ENCODE data around the gene CTNNA3. TPM values are rescaled to one million over a fixed set of nuclear protein-coding genes. Genes with fewer than 3 reads are reported as not detected.
"Not testable (repeated sequence)": the region's sequence is repeated elsewhere in the genome, so short reads cannot be mapped to it uniquely, and the experiment has no call there.

The CTNNA3 gene
- total RNA-seq, 1 donor from 2014 or later, result under 0.01 TPM

- Histone ChIP-seq H3K36me3 (no peaks in the 10 kb centered on the region), H3K4me1 (no peaks in the 10 kb centered on the region), H3K27me3 (no peaks in the 10 kb centered on the region), H3K27ac (no peak overlapping the region), H3K4me3 (no peak overlapping the region), H3K9me3 (no peaks in the 10 kb centered on the region)
- TF ChIP-seq CTCF (IDR thresholded peaks at IDR 0.05), result no peak
- intact Hi-C loops (cut with DNase I), result no loop called here
- DNase-seq (ENCODE audit: low spot score in 2 of 2), result no peak
Measured at GRCh38 chr10:67705921-67706320, 9.9 kb upstream of the CTNNA3 start.

GRCh38 chr10:67699613-67700270 is 3.7 kb upstream of the CTNNA3 start:
- intact Hi-C loops (cut with DNase I); H3K36me3 ChIP-seq; H3K4me1 ChIP-seq; H3K9me3 ChIP-seq; H3K27ac ChIP-seq; DNase-seq (ENCODE audit: low spot score in 2 of 2); H3K4me3 ChIP-seq; H3K27me3 ChIP-seq: not testable (repeated sequence)

GRCh38 chr10:67698164-67698563 is 2.2 kb upstream of the CTNNA3 start:
- Histone ChIP-seq H3K27ac (no peak overlapping the region), H3K4me1 (peaks cover 0 to 4% of the 10 kb centered on the region in 2 donors), H3K9me3 (no peaks in the 10 kb centered on the region), H3K27me3 (no peaks in the 10 kb centered on the region), H3K4me3 (no peak overlapping the region), H3K36me3 (no peaks in the 10 kb centered on the region)
- intact Hi-C loops (cut with DNase I), result no loop called here
- TF ChIP-seq CTCF (IDR thresholded peaks at IDR 0.05), result no peak
- no peak for DNase-seq (ENCODE audit: low spot score in 2 of 2)

GRCh38 chr10:67697724-67698131 is 1.7 kb upstream of the CTNNA3 start:
- Histone ChIP-seq H3K27ac (no peak overlapping the region), H3K36me3 (no peaks in the 10 kb centered on the region), H3K27me3 (no peaks in the 10 kb centered on the region), H3K9me3 (no peaks in the 10 kb centered on the region), H3K4me1 (peaks cover 0 to 4% of the 10 kb centered on the region in 2 donors), H3K4me3 (no peak overlapping the region)
- no peak for DNase-seq (ENCODE audit: low spot score in 2 of 2)
- TF ChIP-seq CTCF (IDR thresholded peaks at IDR 0.05), result peak; percentile 26 to 68 (median 52)
- intact Hi-C loops (cut with DNase I), result loop anchor here (1.0 to 2.0 kb wide), 3 partner anchors 31 to 83 kb away; no protein-coding TSS in a partner anchor

GRCh38 chr10:67696679-67697078 is 684 bp upstream of the CTNNA3 start:
- H3K9me3 ChIP-seq, result no peaks in the 10 kb centered on the region
- no peak overlapping the region for H3K4me3 ChIP-seq
- intact Hi-C loops (cut with DNase I), result loop anchor here (1.0 to 2.0 kb wide), 3 partner anchors 30 to 84 kb away; no protein-coding TSS in a partner anchor
- H3K36me3 ChIP-seq, result no peaks in the 10 kb centered on the region
- H3K4me1 ChIP-seq, result peaks cover 0 to 4% of the 10 kb centered on the region in 2 donors
- H3K27ac ChIP-seq, result peak overlapping the region; percentile 61 to 69
- H3K27me3 ChIP-seq, result no peaks in the 10 kb centered on the region
- no peak for TF ChIP-seq CTCF (IDR thresholded peaks at IDR 0.05)
- no peak for DNase-seq (ENCODE audit: low spot score in 2 of 2)

GRCh38 chr10:67695555-67695954 is 440 bp downstream of the CTNNA3 start:
- intact Hi-C loops (cut with DNase I), result no loop called here
- Histone ChIP-seq H3K27ac (peak overlapping the region; percentile 61 to 69), H3K36me3 (no peaks in the 10 kb centered on the region), H3K27me3 (no peaks in the 10 kb centered on the region), H3K4me1 (peaks cover 0 to 4% of the 10 kb centered on the region in 2 donors), H3K4me3 (peak overlapping the region; percentile 40 to 62), H3K9me3 (no peaks in the 10 kb centered on the region)
- TF ChIP-seq CTCF (IDR thresholded peaks at IDR 0.05), result no peak
- no peak for DNase-seq (ENCODE audit: low spot score in 2 of 2)

GRCh38 chr10:67691861-67692260 is 4.1 kb downstream of the CTNNA3 start:
- intact Hi-C loops (cut with DNase I); H3K36me3 ChIP-seq; DNase-seq (ENCODE audit: low spot score in 2 of 2): not testable (repeated sequence)

GRCh38 chr10:67690540-67690939 is 5.5 kb downstream of the CTNNA3 start:
- H3K27me3 ChIP-seq; H3K4me1 ChIP-seq; H3K36me3 ChIP-seq; H3K4me3 ChIP-seq; H3K9me3 ChIP-seq; DNase-seq (ENCODE audit: low spot score in 2 of 2); H3K27ac ChIP-seq; intact Hi-C loops (cut with DNase I): not testable (repeated sequence)

More at GRCh38 chr10:67691861-67692260, 4.1 kb downstream of the CTNNA3 start:
- not testable (repeated sequence) for H3K27me3 ChIP-seq, H3K4me1 ChIP-seq, H3K9me3 ChIP-seq, H3K27ac ChIP-seq, H3K4me3 ChIP-seq

GRCh38 chr10:67684140-67684539 is 11.9 kb downstream of the CTNNA3 start:
- DNase-seq (ENCODE audit: low spot score in 2 of 2); H3K4me3 ChIP-seq; H3K36me3 ChIP-seq; H3K27me3 ChIP-seq; intact Hi-C loops (cut with DNase I); H3K4me1 ChIP-seq; H3K27ac ChIP-seq: not testable (repeated sequence)
- peaks cover 3 to 13% of the 10 kb centered on the region in 2 donors for H3K9me3 ChIP-seq

Data from ascending aorta (tissue), 2 donors.